Transverse colon (tissue), 4 donors: Measurements from ENCODE around the gene GBX1. TPM values are rescaled to one million over a fixed set of nuclear protein-coding genes. Genes with fewer than 3 reads are reported as not detected.

Source experiments
- DNase-seq: peaks from one replicate; pipeline ENCODE4 v3.0.0-alpha.2; 2019
- H3K27ac ChIP-seq, 4 donors: fragments of 200-600 bp; sonication (generic); 2 replicates each; pipeline ENCODE4 v1.5.1; 2016 to 2018; ENCODE audit warnings: inconsistent platforms in 4 of 4
- H3K27me3 ChIP-seq: fragments of 200-600 bp; sonication (generic); 2 replicates; pipeline ENCODE4 v1.5.1; 2017; ENCODE audit warnings: inconsistent platforms
- H3K36me3 ChIP-seq, 4 donors: fragments of 200-600 bp; sonication (generic); 2 replicates each; pipeline ENCODE4 v1.5.1; 2017 to 2019; ENCODE audit warnings: inconsistent platforms in 4 of 4
- H3K4me1 ChIP-seq, 4 donors: fragments of 200-600 bp; sonication (generic); 2 replicates each; pipeline ENCODE4 v1.5.1; 2017 to 2020; ENCODE audit warnings: inconsistent platforms in 4 of 4
- H3K4me3 ChIP-seq, 4 donors: fragments of 200-600 bp; sonication (generic); 1 replicate in 1 of 4; 2 replicates in 3 of 4; pipeline versions ENCODE4 v1.5.1 to v1.6.1; 2017 to 2019; ENCODE audit warnings: inconsistent platforms in 4 of 4
- H3K9me3 ChIP-seq, 2 donors: fragments of 200-600 bp; sonication (generic); 2 replicates each; pipeline ENCODE4 v1.5.1; 2017 to 2019; ENCODE audit warnings: inconsistent platforms in 2 of 2
- EP300 ChIP-seq: sonication (generic); formaldehyde crosslinking; IDR thresholded peaks from one replicate; pipeline ENCODE4 v1.6.1; 2017; ENCODE audit warnings: antibody characterized with exemption, low read depth
- POLR2A ChIP-seq: fragments of 450-650 bp; IDR thresholded peaks from one replicate; pipeline ENCODE4 v1.6.1; 2016; ENCODE audit warnings: antibody characterized with exemption, mild to moderate bottlenecking, moderate library complexity
- POLR2AphosphoS5 ChIP-seq, 3 donors: sonication (generic); formaldehyde crosslinking; IDR thresholded peaks; one replicate each; pipeline ENCODE4 v1.6.1; 2016; ENCODE audit warnings: antibody characterized with exemption in 3 of 3
- WGBS, 2 donors: methylation state at CpG; one replicate each; pipeline ENCODE4 v1.1.5; 2018; ENCODE audit warnings: low coverage in 1 of 2; 5-methylcytosine and 5-hydroxymethylcytosine counted together
- in situ Hi-C, 4 donors: fragments of 200-750 bp; cut with MboI; loops; one replicate each; pipeline versions ENCODE4 v1.15.0 to v1.15.1; 2017; ENCODE audit warnings: low sequenced_read_pairs in 3 of 4, low pct_ligation_motif_present in 1 of 4, low pct_unique_long_range_greater_than_20kb in 1 of 4
- intact Hi-C: fragments of 100-400 bp; cut with DNase I; formaldehyde crosslinking; loops from one replicate; pipeline ENCODE4 v1.15.1; 2023; ENCODE audit warnings: low total_unique reads
- total RNA-seq, 4 donors: library from RNA; depleted of rRNA; stranded (reverse); fragments of >200 nt; gene quantifications; one replicate each; pipeline ENCODE4 v1.1.0, GENCODE V29; 2016
- TF ChIP-seq, protein P1 (sequence below), 5 experiments: fragments of 200-600 bp in 3 of 5; fragments of 450-650 bp in 2 of 5; sonication (generic) in 3 of 5; IDR thresholded peaks; 1 replicate in 2 of 5; 2 replicates in 3 of 5; pipeline ENCODE4 v1.5.1; 2016 to 2017; ENCODE audit warnings: antibody characterized with exemption in 5 of 5, inconsistent platforms in 3 of 5, mild to moderate bottlenecking in 2 of 5, moderate library complexity in 1 of 5

GBX1 gene
- total RNA-seq, 4 donors from 2014 or later, result not detected

DNA sequence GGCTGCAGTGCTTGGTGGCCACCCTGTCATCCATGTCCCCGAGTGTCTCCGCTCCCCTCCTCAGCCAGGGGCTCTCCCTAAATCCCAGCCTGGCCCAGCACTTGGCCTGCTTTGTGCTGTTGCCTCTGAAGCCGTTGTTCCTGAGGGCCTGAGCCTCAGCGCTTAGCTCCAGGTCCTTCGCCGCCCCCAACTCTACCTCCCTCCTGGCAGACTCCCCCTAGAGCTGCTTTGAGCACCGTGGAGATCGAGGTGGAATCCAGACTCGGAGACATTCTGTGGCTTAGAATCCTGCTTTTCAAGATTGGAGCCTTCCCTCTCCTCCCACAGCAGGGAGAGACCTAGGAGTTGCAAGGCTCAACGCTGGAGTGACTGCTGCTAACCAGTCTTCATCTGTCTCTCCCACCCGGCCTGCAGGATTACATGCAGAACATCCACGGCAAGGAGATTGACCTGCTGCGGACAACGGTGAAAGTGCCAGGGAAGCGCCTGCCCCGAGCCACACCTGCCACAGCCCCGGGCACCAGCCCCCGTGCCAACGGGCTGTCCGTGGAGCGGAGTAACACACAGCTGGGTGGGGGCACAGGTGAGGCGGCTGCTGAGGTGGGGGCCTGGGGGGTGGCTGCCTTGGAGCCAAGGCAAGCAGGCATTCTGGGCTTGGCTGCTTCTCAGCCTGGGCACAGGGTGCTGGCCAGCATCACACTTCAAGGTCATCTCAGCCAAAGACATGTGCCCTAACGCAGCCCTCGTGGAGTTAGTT is 33.3 kb downstream of the GBX1 start:
- Histone ChIP-seq H3K36me3 (peaks cover 0 to 27% (median 11%) of the 10 kb centered on the region in 4 donors), H3K27ac (no peak overlapping the region), H3K4me1 (no peaks in the 10 kb centered on the region), H3K4me3 (no peak overlapping the region), H3K27me3 (no peaks in the 10 kb centered on the region), H3K9me3 (no peaks in the 10 kb centered on the region)
- intact Hi-C loops (no loop called here), in situ Hi-C loops (no loop called here)
- DNase-seq, result no peak
- WGBS, 2 donors, result 94 to 98% methylated on average over 8 to 24 of the region's 24 CpGs
- TF ChIP-seq, protein P1, sequence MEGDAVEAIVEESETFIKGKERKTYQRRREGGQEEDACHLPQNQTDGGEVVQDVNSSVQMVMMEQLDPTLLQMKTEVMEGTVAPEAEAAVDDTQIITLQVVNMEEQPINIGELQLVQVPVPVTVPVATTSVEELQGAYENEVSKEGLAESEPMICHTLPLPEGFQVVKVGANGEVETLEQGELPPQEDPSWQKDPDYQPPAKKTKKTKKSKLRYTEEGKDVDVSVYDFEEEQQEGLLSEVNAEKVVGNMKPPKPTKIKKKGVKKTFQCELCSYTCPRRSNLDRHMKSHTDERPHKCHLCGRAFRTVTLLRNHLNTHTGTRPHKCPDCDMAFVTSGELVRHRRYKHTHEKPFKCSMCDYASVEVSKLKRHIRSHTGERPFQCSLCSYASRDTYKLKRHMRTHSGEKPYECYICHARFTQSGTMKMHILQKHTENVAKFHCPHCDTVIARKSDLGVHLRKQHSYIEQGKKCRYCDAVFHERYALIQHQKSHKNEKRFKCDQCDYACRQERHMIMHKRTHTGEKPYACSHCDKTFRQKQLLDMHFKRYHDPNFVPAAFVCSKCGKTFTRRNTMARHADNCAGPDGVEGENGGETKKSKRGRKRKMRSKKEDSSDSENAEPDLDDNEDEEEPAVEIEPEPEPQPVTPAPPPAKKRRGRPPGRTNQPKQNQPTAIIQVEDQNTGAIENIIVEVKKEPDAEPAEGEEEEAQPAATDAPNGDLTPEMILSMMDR (IDR thresholded peaks at IDR 0.05), result no peak
- TF ChIP-seq POLR2A, result no peak
- no peak for TF ChIP-seq POLR2AphosphoS5 (IDR thresholded peaks at IDR 0.05)
- no peak for TF ChIP-seq EP300

GRCh38 chr7:151133266-151133985 is 34.1 kb downstream of the GBX1 start:
- Histone ChIP-seq H3K36me3 (peaks cover 0 to 30% (median 12%) of the 10 kb centered on the region in 4 donors), H3K4me1 (no peaks in the 10 kb centered on the region), H3K4me3 (no peak overlapping the region), H3K9me3 (no peaks in the 10 kb centered on the region), H3K27me3 (no peaks in the 10 kb centered on the region), H3K27ac (no peak overlapping the region)
- 86 to 100% methylated on average over 3 to 16 of the region's 16 CpGs for WGBS, 2 donors
- no peak for DNase-seq
- no peak for TF ChIP-seq POLR2A
- TF ChIP-seq, protein P1 (IDR thresholded peaks at IDR 0.05), result no peak
- no peak for TF ChIP-seq EP300
- TF ChIP-seq POLR2AphosphoS5 (IDR thresholded peaks at IDR 0.05), result no peak
- intact Hi-C loops (no loop called here), in situ Hi-C loops (no loop called here)

DNA sequence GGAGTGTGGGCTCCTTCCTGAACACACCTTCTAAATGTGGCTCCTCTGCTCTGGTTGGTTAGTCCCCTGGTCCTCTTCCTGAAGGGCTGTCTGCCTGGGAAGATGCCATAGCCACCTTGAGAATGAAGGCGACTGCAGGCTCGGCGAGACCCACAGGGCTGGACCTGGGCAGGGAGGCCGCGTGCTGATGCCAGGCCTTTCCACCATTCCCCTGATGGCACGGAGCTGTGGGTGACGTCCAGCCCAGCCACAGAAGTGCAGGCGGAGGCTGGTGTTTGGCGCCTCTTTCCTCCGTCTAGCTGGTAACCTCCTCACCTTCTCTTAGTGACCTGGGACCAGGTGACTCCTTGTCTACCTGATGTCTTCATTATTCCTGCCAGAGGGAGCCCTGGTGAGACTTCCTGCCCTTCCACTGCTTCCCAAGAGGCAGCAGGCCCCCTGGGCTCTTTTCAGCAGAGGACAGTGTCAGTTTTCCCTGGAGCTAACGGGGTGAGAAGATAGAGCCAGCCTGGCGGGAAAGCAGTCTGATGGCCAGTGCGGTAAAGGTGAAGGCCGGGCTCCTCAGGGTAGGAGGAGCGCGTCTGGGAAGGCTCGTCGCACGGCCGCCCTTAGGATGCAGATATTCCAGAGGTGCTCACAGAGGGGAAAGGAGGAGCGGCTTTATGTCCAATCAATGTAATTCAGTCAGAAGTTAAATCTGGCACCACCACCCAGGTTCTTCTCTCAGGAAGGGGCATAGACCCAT is 34.9 kb downstream of the GBX1 start:
- peaks cover 0 to 30% (median 12%) of the 10 kb centered on the region in 4 donors for H3K36me3 ChIP-seq
- no peaks in the 10 kb centered on the region for H3K4me1 ChIP-seq
- intact Hi-C loops, result no loop called here
- no peaks in the 10 kb centered on the region for H3K27me3 ChIP-seq
- H3K4me3 ChIP-seq, result no peak overlapping the region
- TF ChIP-seq EP300 (no peak), POLR2AphosphoS5 (IDR thresholded peaks at IDR 0.05) (no peak), POLR2A (no peak)
- TF ChIP-seq, protein P1 (IDR thresholded peaks at IDR 0.05), result no peak
- H3K27ac ChIP-seq, result no peak overlapping the region
- H3K9me3 ChIP-seq, result no peaks in the 10 kb centered on the region
- in situ Hi-C loops, result no loop called here
- WGBS, 2 donors, result 91% methylated on average over 21 of the region's 21 CpGs; no CpG with 5 or more reads in 1 of the 2 donors
- no peak for DNase-seq
